GM18861 (cell line): ENCODE measurements around the gene RFTN1.

Experiments
- ATAC-seq: cut with Tn5 transposase; IDR thresholded peaks from one replicate; pipeline ENCODE4 v1.9.1; 2021; ENCODE audit not compliant: unreplicated experiment

RFTN1 gene

DNA sequence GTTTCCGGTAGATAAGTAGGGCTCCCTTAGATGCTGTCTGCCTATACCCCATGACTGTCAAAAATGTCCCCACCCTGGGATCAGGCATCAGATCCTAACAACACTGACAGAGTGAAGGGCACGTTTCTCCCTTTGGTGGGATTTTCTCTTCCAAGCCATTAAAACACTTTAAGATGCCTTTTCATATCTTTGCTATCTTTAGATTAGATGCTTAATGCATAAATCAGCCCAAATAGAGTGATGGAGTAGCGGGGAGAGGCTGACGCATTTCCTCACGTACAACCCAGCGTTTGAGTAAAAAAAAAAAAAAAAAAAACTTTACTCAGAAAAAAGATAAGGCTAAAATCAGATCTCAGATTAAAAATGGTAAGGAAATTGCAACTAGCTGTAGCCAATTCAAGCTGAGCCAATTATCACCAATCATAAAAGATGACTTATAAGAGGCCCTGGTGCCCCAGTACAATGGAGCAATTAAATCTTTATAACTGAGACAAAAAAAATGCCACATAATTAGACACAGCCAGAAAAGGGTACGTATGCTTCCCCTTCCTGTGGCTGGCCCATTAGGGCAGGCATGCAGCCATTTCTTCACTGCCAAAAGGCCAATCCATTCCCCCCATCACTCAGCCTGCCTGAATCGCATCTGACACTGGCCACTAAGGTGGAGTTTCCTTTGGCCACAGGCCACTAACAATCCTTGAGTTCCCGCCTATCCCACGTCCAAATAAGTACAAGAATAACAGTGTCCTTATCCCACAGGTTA is 45.0 kb downstream of the RFTN1 start:
- ATAC-seq = no peak

DNA sequence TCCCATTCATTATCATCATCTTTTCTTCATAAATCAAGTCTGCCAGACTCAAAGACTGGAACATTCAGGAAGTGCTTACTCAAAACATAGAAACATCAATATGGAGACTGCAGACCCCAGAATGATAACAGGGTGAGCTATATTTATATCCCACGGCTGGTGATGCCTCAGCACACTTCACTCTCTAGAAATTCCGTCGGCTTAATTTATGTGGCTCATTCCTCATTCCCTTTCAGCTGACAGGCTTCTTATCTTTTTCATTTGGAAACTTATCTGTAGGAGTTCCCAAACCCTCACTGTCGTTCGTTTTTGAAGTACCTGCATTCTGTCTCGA is 45.5 kb downstream of the RFTN1 start:
- ATAC-seq = no peak

DNA sequence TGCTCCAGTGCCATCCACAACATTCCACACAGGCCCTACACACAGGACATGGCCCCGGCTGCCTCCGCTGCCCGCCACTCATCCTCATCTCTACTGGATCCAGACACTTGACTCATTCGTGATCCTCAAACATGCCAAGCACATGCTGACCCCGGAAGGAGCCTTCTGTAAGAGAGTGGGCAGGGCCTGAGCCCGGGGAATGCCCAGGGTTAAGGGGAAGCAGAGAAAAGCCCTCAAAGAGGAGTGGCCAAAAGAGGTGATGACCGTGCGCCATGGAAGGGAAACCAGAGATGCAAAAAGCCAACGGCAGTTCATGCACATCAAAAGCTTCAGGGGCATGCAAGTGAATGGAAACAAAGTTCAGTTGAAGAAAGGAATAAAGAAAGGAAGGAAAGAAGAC is 46.1 kb downstream of the RFTN1 start:
- ATAC-seq = peak; percentile 87

DNA sequence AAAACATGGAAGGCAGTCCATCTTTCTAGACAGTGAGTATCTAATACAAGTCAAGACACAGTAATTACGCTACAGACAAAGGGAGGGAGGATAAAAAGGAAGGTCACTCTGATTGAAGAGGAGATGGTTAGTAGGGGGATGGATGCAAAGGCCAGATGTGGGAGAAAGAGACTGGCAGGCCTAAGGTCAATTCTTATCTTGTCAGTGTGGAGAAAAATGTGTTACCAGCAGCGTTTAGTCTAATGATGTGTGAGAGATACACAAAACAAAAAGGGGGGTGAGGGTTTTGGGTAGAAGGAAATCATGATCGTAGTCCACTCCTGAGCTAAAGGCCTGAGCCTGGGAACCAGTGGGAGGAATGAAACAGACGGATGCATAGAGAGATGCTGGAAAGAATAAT is 46.7 kb downstream of the RFTN1 start:
- ATAC-seq = no peak

DNA sequence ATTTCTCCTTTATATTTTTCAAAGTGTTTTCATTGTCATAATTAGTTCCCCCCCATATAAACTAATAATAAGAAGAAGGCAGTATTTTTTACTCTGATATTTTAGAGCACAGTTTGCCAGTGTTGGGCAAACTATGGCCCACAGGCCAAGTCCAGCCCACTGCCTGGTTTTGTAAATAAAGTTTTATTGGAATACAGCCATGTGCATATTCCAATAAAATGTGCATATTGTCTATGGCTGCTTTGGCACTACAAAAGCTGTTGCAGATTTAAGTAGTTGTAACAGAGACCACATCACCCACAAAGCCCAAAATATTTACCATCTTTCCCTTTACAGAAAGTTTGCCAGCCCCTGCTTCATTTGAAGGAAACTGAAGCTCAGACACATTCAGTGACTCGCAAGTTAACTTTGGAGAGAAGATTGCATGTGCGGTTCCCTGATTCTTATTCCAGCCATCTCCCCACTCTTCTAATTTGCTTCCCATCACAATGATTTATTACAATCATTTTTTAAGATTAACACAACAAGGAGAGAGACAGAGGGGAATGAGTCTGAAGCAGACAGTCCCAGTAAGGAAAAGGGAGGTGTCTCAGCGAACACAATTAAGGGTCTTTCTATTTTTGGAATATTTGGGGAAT is 48.9 kb downstream of the RFTN1 start:
- no peak for ATAC-seq

DNA sequence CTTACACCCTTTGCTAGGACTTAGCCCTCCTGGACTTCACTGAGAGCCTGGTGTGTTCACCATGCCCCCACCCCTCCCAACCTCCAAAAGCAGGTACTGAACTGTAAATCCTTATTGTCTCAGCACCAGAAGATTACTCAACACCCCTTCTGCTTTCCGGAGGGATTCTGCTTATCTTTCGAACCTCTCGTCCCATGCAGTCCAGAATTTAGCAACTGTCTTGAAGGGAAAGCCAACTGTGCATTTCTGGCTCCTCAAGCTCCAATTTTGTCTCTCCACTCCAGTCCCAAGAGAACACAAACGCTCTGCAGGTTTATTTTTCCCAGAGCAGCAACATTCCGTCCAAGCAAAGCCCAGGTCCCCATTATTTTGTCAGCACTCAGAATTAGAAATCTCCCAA is 49.6 kb downstream of the RFTN1 start:
- ATAC-seq = no peak

DNA sequence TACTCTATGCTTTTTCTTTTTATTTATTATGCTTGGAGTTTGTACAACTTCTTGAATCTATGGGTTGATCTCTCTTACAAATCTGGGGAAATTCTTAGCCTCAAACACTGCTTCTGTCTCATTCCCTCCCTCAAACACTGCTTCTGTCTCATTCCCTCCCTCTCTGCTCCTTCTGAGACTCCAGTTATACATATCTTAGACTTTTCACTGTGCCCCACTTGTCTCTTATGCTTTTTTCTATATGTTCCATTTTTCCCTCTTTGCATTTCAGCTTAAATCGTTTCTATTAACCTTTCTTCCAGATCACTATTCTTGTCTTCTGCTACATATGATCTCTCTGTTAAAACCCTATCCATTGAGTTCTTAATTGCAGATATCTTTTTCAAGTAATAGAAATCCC is 50.4 kb downstream of the RFTN1 start:
- ATAC-seq = no peak

DNA sequence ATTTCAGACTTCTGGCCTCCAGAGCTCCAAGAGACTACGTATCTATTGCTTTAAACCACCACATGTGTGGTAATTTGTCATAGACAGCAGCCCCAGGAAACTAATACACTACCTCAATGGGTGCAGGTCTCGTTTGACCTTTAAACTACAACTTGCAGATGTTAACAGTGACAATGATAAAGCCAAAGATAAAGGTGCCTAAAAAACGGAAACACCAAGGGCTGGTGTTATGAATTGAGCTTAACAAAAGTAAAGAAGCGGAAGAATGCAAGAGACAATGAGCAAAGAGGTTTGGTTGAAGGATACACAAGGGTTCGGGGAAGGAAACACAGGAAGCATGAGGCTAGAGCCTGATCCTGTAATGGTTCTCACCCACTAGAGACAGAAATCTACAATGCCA is 50.8 kb downstream of the RFTN1 start:
- ATAC-seq = no peak

DNA sequence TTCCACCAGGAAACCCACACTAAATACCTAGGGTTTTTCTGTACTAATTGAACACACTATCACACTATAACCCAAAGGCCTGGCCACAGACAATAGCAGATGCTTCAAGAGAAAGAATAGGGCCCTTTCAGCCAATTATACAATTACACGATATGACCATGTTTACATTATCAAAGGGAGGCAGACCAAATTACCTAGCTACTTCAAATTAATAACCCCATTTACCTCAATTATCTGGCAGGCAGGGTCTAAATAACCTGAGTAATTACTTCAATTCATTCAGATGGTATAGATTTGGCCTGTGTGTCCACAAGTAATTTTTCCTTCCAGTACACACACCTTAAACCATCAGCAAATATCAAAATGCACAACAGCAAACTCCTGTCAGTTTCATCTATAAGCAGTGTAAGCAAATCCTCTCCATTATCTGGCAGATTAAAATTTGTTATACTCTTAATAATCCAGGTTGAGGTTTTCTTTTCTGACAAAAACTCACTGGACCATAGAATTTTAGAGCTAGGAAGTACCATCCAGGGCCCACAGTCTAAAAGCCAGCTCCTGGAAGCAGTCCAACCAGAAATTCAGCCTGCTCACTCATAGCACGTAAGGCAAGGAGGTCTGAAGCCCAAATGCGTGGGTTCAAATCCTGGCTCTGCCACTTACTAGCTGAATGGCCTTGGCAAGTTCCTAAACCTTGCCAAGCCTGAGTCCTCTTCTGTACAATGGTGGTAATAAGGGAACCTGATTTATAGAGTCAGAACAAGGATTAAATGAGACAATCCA is 51.8 kb downstream of the RFTN1 start:
- ATAC-seq = no peak

DNA sequence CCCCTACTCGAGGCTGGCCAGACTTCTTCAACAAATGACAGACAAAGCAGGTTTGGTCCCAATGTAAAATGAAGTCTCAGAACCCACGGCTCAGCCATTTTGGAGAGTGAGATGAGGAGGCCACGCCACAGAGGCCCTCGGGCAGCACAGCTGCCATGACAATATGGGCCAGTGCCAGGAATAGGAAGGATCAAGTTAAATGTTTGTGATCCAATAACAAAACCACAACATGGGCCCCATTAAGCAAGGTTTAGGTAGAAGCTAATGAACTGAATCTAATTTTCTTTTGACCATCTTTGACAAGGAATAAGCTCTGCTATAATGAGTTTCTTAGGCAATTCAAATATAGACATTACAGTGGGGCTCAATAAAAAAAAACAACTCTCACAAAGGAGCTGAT is 52.6 kb downstream of the RFTN1 start:
- ATAC-seq = no peak

DNA sequence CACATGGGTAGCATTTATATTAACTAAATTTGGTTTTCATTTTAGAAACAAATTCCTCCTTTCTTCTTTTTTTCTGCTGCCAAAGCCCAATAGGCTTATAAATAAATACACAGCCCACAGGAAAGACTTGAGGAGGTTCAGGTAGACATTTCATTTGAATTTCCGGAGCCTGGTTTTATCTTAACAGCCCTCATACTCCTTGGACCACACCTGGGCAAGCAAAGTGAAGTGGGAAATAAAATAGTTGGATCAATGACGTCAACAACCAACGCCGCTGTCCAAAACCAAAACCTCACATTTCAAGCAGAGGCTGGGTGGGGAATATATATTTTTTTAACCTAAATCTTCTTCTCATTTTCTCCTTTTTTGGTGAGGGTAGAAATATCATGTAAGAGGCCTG is 53.2 kb downstream of the RFTN1 start:
- no peak for ATAC-seq

DNA sequence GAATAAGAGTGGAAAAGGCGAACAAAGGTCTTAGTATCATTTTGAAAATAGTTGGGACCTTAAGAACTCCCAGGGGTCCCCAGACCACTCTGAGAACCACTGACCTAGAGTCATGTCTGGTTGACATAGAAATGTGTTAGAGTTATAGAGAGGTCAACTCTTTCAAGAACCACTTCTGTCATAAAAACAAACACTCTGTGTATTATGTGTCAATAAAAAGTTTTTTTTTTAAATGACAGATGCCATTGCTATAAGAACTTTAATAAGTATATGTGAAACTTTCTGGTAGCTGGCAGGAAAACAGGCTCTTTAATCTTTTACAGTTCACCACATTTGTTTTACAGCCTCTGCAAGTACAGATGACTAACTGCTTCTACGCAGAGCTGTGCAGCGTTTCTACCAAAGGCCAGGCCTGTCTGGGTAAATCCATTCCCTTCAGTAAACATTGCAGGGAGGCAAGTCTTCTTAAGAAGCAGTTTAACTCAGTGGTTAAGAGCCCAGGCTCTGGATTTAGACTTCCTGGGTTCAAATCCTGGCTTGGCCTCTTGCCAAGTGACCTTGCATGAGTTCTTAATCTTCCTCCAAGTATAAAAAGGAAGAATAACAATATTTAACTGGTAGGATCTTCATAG is 56.6 kb downstream of the RFTN1 start:
- ATAC-seq = no peak

DNA sequence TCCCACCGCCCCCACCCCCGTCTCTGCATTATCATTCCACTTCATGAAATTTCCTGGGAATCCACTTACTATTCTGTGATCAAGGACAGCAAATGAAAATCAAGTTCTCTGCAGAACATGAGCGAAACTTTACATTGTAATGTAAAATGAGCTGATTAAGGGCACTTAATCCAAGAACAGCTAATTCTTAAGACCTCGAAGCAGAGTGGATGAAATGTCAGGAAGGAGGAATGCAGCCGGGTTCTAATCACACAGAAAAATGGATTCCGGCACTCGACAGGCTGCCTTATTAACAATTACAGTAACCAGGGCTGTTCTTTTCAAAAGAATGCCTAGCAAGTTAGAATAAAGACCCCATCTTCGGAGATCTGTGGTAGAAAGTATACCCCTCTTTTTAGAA is 57.5 kb downstream of the RFTN1 start:
- ATAC-seq = no peak

DNA sequence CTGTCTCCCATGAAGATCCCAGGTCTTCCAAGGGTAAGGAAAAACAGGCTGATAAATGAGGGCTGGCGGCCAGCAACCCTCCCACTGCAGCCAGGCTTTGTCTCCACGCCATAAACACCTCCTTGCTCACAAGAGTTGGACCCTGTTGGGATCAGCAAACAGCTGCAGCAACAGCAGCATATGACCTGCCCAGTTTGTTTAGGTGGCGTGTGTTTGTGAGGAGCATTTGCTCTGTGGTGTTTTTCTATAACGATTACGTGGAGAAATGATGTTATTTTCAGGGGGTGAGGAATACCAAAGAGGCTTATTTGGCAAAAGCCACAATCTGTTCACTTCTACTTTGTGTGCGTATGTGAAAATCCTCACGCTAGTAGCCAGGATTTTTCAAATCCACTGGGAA is 58.5 kb downstream of the RFTN1 start:
- ATAC-seq = no peak

DNA sequence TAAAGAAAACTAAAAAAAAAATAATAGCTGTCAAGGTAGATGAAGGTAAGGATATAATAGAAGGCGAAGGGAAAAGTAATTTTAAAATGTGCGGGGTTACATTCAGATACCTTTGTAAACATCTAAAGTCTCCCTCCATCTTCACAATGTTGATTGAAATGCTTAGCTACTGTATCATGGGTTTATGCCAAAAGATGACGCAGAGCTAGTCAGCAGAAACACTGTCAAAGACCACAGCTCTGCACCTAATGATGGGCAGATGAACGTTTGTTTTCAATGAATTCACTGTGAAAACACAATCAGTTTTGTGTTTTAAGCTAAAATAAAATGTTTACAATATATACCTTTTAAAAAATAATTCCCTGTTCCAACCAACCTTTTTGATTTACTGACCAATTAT is 61.2 kb downstream of the RFTN1 start:
- no peak for ATAC-seq

DNA sequence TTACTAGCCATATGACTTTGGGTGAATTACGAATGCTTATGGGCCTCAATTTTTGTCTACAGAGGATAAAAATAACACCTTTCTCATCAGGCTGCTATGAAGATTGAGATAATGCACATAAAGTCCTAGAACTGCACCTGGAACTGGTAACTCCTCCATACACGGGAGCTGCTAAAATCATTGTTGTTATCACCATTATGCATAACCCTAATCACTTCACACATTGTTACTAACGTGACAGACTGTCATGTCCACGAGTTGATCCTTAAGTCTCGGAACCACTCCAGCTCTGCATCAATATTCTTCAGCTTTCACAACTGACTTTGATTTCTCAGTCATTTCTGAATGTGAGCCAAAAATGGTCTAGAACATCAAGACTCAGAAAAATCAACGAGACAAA is 64.1 kb downstream of the RFTN1 start:
- ATAC-seq = no peak

DNA sequence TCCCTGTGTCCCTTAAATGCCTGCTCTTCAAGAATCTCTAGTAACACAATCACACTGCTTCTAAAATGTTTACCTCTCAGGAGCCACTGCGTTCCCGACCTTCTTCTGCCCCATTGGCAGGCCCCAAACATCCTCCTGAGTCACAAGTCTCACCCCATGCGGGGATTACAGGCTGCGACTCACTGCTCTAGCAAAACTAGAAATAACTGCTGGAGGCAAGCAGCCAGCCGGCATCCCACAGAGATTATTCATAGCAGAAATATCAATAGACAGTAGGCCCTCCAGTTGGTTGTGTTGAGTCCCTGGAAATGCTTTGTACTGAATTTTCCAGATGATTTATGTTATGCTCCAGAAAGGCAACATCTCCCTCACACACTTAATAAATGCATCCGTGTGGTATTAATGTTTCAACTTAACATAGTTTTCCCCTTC is 64.8 kb downstream of the RFTN1 start:
- peak; percentile 52 for ATAC-seq

DNA sequence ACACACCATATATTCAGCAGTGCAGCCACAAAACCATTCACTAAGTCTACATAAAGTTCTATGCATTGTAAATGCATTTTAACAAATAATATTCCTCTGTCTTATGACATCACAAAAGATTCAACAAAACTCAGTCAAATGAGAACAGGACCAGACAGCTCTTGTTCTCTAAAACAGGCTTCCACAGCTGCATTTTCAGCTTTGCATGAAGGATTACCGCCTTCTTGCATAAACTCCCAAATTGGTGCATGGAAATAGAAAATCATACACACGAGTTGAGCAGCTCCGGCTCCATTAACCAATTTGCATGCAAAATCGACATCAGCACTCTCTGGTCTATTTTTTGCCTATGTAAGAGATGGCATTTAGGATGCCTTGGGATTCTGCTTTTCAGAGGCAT is 66.4 kb downstream of the RFTN1 start:
- no peak for ATAC-seq

DNA sequence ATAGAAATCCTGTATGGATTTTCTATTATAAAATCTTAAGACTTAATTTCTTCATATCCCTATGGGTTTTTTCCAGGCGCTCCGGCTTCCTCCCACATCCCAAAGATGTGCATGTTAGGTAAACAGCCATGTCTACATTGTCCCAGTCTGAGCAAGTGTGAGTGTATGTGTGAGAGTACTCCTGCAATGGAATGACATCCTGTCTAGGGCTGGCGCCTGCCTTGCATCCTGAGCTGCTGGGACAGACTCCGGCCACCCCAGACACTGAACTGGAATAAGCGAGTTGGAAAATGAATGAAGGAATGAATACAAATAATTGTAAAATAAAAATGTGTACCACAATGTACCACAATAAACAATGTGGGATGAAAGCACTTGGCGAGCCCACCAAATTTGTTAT is 69.2 kb downstream of the RFTN1 start:
- no peak for ATAC-seq

DNA sequence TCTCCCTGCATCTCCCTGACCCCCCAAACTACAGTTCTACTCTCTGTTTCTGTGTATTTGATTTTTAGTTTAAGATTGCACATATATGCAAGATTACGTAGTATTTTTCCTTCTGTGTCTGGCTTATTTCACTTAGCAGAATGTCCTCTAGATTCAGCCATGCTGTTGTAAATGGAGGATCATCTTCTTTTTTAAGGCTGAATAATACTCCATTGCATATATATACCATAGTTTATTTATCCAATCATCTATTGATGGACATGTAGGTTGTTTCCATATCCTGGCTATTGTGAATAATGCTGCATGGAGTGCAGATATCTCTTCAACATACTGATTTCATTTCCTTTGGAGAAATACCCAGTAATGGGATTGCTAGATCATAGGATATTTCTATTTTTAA is 70.8 kb downstream of the RFTN1 start:
- ATAC-seq = no peak

DNA sequence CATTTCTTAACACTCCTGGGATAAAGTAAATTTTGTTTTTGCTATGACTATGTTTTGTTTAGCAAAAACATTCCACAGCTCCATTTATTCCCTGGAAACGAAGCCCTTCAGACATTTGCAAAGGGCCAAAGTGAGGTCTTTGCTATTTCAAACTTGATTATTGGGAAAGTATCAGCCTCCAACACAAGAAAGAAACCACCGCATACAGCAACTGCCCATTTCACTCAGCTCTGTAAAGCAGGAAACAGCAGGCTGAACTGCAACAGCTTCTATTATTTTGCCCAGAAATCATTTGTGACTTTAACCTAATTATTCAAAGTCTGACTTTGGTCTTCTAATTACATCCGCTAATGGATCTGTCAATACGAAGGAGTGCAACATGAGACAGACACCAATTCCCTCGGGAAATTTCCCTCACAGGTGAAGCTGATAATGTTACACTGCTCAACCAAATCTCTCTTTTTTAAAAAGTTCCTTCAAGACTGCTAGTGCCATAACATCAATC is 72.1 kb downstream of the RFTN1 start:
- peak; percentile 45 for ATAC-seq
